HCEC 1CT (cell line): ENCODE results near the gene DNAJA2.
"Not testable (repeated sequence)": the region's sequence is repeated elsewhere in the genome, so short reads cannot be mapped to it uniquely, and the experiment has no call there.

ENCODE experiments used
- DNase-seq: peaks from one replicate; pipeline ENCODE4 v3.0.0-alpha.2; 2017

Gene DNAJA2

GRCh38 chr16:46974352-46974751 lies 878 bp upstream of the DNAJA2 start:
- DNase-seq: no peak

GRCh38 chr16:46973996-46974324 lies 486 bp upstream of the DNAJA2 start:
- DNase-seq: no peak

- peak; percentile 24 for DNase-seq
These were observed 856 bp downstream of the DNAJA2 start for GRCh38 chr16:46972429-46973206.

- no peak for DNase-seq
These were observed 2.2 kb downstream of the DNAJA2 start for GRCh38 chr16:46971271-46971670.

GRCh38 chr16:46970089-46970488 lies 3.4 kb downstream of the DNAJA2 start:
- DNase-seq: no peak

GRCh38 chr16:46968063-46968435 lies 5.4 kb downstream of the DNAJA2 start:
- no peak for DNase-seq

GRCh38 chr16:46962629-46963028 lies 10.8 kb downstream of the DNAJA2 start:
- DNase-seq: no peak

- no peak for DNase-seq
These were observed 11.8 kb downstream of the DNAJA2 start for GRCh38 chr16:46961373-46962353.

GRCh38 chr16:46954562-46954961 lies 18.9 kb downstream of the DNAJA2 start:
- DNase-seq: no peak

GRCh38 chr16:46950009-46950408 lies 23.5 kb downstream of the DNAJA2 start:
- DNase-seq: no peak

GRCh38 chr16:46949241-46949892 lies 24.1 kb downstream of the DNAJA2 start:
- DNase-seq: no peak

- DNase-seq: no peak
These were observed 24.8 kb downstream of the DNAJA2 start for GRCh38 chr16:46948548-46949166.

GRCh38 chr16:46947900-46948547 lies 25.4 kb downstream of the DNAJA2 start:
- DNase-seq: peak; percentile 35

- DNase-seq: not testable (repeated sequence)
These were observed 28.8 kb downstream of the DNAJA2 start for GRCh38 chr16:46944713-46945112.

GRCh38 chr16:46937536-46937935 lies 35.9 kb downstream of the DNAJA2 start:
- no peak for DNase-seq

- DNase-seq: no peak
These were observed 40.7 kb downstream of the DNAJA2 start for GRCh38 chr16:46932802-46933201.

GRCh38 chr16:46930861-46931260 lies 42.6 kb downstream of the DNAJA2 start:
- DNase-seq: no peak

- peak; percentile 28 for DNase-seq
These were observed 43.8 kb downstream of the DNAJA2 start for GRCh38 chr16:46929378-46930332.

GRCh38 chr16:46928811-46929210 lies 44.7 kb downstream of the DNAJA2 start:
- no peak for DNase-seq

- DNase-seq: no peak
These were observed 46.2 kb downstream of the DNAJA2 start for GRCh38 chr16:46927273-46927672.
